Measurements from ENCODE around the gene TUBE1.
A peak's percentile ranks its signal among the peaks of the same experiment; 100 is the strongest.
"Not testable (repeated sequence)": the region's sequence is repeated elsewhere in the genome, so short reads cannot be mapped to it uniquely, and the experiment has no call there.

The TUBE1 gene

DNA sequence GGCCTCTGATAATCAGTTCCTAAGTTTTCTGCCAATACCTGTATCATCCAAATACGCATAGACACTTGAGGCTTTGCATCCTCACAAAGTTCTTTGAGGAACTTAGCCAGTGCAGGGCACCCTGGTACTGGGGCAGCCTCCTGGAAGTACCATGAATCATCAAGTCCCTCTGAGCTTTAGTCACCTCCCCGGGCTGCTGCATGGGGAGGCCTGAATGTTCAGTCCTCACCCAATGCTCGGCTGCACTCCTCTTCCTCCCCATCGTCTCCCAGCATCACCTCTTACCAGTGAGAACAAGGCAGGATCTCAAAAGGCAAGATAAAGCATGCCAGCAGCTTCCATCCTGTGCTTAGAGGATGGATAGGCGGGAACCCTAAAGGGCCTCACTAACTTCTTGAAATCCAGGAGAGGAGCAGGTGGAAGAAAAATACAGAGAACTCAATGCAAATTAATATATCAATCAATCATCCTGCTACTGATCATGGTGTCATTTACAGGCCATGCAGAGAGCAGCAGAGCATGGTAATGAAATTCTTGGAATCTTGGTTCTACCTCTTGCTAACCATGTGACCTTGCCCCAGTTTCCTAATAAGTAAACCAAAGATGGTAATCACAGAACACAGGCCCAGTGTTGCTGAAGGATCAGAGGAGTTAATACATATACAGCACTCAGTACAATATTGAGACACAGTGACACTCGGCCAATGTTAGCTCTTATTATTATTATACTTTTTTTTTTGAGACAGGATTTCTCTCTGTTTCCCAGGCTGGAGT lies 38.1 kb downstream of the TUBE1 start:
- no peaks in the 10 kb centered on the region for H3K36me3 ChIP-seq (ENCODE audit: control insufficient read depth in 2 of 2, insufficient read depth in 2 of 2, low read length in 2 of 2)
- no peak overlapping the region for H3K27ac ChIP-seq (ENCODE audit: low read depth in 2 of 2, low read length in 2 of 2)
- no peak overlapping the region for H3K4me3 ChIP-seq (ENCODE audit: low read length in 2 of 2)
- no peak overlapping the region for H3K9ac ChIP-seq (ENCODE audit: low read depth in 1 of 2, low read length in 2 of 2)
- peaks cover 0 to 2% of the 10 kb centered on the region in 2 donors for H3K4me1 ChIP-seq (ENCODE audit: control insufficient read depth in 2 of 2, insufficient read depth in 2 of 2, low read length in 2 of 2)
- H3K9me3 ChIP-seq (ENCODE audit: control insufficient read depth in 2 of 2, low read length in 2 of 2) = no peaks in the 10 kb centered on the region
- no peaks in the 10 kb centered on the region for H3K27me3 ChIP-seq (ENCODE audit: control insufficient read depth in 2 of 2, insufficient read depth in 2 of 2, low read length in 2 of 2)

DNA sequence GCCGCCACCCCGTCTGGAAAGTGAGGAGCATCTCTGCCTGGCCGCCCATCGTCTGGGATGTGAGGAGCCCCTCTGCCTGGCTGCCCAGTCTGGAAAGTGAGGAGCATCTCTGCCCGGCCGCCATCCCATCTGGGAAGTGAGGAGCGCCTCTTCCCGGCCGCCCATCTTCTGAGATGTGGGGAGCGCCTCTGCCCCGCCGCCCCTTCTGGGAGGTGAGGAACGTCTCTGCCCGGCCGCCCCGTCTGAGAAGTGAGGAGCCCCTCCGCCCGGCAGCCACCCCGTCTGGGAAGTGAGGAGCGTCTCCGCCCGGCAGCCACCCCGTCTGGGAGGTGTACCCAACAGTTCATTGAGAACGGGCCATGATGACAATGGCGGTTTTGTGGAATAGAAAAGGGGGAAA lies 39.8 kb downstream of the TUBE1 start:
- H3K9ac ChIP-seq (ENCODE audit: low read depth in 1 of 2, low read length in 2 of 2); H3K4me1 ChIP-seq (ENCODE audit: control insufficient read depth in 2 of 2, insufficient read depth in 2 of 2, low read length in 2 of 2): not testable (repeated sequence)

DNA sequence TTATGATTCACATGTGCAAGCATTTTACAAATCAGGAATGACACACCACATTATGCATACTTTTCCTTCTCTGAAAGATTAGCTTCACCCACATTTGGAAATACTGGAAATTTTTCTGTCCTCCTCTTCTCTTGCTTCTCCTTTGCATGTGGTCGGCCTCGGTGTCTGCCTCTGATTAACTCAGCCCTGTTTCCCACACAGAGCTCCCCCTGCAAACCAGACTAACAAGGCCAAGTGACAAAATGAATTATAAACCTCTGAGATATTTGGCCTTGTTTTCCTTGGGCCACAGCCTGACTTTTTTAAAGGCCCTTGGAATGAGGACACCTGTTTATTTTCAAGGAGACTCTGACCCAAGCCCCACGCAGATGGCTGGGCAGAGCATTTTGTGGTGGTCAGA lies 42.4 kb downstream of the TUBE1 start:
- Histone ChIP-seq H3K9me3 (ENCODE audit: control insufficient read depth in 2 of 2, low read length in 2 of 2) (no peaks in the 10 kb centered on the region), H3K4me1 (ENCODE audit: control insufficient read depth in 2 of 2, insufficient read depth in 2 of 2, low read length in 2 of 2) (peaks cover 0 to 2% of the 10 kb centered on the region in 2 donors), H3K4me3 (ENCODE audit: low read length in 2 of 2) (no peak overlapping the region), H3K9ac (ENCODE audit: low read depth in 1 of 2, low read length in 2 of 2) (no peak overlapping the region), H3K27me3 (ENCODE audit: control insufficient read depth in 2 of 2, insufficient read depth in 2 of 2, low read length in 2 of 2) (no peaks in the 10 kb centered on the region), H3K36me3 (ENCODE audit: control insufficient read depth in 2 of 2, insufficient read depth in 2 of 2, low read length in 2 of 2) (no peaks in the 10 kb centered on the region), H3K27ac (ENCODE audit: low read depth in 2 of 2, low read length in 2 of 2) (no peak overlapping the region)

More for the DNA sequence above, 39.8 kb downstream of the TUBE1 start:
- H3K27ac ChIP-seq (ENCODE audit: low read depth in 2 of 2, low read length in 2 of 2); H3K36me3 ChIP-seq (ENCODE audit: control insufficient read depth in 2 of 2, insufficient read depth in 2 of 2, low read length in 2 of 2); H3K27me3 ChIP-seq (ENCODE audit: control insufficient read depth in 2 of 2, insufficient read depth in 2 of 2, low read length in 2 of 2); H3K4me3 ChIP-seq (ENCODE audit: low read length in 2 of 2); H3K9me3 ChIP-seq (ENCODE audit: control insufficient read depth in 2 of 2, low read length in 2 of 2): not testable (repeated sequence)

DNA sequence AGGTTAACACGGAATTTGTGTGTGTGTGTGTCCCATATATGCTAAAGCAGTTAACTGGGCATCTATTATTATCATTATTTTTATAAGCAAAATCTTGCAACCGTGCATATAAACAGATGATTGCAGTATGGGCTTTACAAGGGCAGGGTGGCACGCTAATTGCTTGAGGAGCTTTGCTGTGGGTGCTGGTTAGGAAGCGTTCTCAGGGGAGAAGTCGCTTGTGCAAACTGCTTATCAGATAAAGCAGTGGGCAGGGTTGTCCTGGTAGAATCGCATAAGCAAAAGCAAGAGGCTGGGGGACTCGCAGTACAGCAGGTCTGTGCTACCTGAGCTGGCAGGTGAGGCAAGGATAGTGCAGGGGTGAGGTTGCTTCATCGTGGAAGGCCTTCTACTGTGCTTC lies 43.1 kb downstream of the TUBE1 start:
- Histone ChIP-seq H3K9me3 (ENCODE audit: control insufficient read depth in 2 of 2, low read length in 2 of 2) (no peaks in the 10 kb centered on the region), H3K4me3 (ENCODE audit: low read length in 2 of 2) (no peak overlapping the region), H3K27me3 (ENCODE audit: control insufficient read depth in 2 of 2, insufficient read depth in 2 of 2, low read length in 2 of 2) (no peaks in the 10 kb centered on the region)

DNA sequence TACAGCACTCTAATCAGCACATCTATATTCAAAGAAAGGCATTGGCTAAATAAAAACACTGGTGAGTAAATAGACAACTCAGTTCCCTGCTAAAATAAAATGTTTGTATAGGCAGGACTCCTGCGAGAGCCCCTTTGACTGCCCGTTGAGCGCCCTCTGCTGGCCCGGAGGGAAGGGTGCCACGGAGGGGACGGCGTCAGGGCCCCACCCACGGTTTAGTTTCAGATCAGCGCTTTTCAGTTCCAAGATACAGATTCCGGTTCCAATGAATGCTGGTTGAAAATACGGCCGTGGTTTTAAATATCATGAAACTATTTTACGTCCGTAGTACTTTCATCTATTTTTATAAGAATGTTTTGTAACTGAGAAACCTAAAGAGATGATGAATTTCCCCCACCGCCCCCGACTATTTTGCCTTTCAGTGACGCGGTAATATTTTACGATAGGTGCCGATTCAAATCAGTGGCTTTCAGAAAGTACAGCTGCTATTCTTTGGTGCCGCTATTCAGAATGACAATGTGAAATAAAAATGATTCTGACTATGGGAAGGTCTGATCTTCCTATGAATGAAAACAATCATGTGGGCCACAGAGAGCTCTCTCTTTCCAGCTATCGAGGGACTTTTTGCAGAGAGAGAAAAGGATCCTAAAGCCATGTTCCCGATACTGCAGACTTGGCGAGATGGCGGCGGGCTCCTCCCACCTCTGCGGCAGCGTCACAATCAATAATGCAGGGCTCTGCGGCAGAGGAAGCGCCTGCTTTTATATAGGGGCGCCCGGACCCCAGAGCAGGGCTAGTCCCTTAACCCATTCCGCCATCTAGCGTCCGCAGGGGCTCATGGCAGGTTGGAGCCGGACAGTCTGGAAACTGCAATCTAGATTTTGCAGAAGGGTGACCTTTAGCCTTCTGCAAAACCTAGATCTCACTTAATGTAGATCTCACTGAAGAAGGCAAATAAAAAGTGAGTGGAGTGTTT lies 44.0 kb downstream of the TUBE1 start:
- Histone ChIP-seq H3K27me3 (ENCODE audit: control insufficient read depth in 2 of 2, insufficient read depth in 2 of 2, low read length in 2 of 2) (no peaks in the 10 kb centered on the region), H3K27ac (ENCODE audit: low read depth in 2 of 2, low read length in 2 of 2) (peak overlapping the region; percentile 78 to 83), H3K9me3 (ENCODE audit: control insufficient read depth in 2 of 2, low read length in 2 of 2) (no peaks in the 10 kb centered on the region), H3K36me3 (ENCODE audit: control insufficient read depth in 2 of 2, insufficient read depth in 2 of 2, low read length in 2 of 2) (no peaks in the 10 kb centered on the region), H3K4me3 (ENCODE audit: low read length in 2 of 2) (peak overlapping the region; percentile 80 to 85), H3K9ac (ENCODE audit: low read depth in 1 of 2, low read length in 2 of 2) (peak overlapping the region; percentile 61 to 66), H3K4me1 (ENCODE audit: control insufficient read depth in 2 of 2, insufficient read depth in 2 of 2, low read length in 2 of 2) (peaks cover 1 to 2% of the 10 kb centered on the region in 2 donors)

More for the DNA sequence above, 43.1 kb downstream of the TUBE1 start:
- no peak overlapping the region for H3K9ac ChIP-seq (ENCODE audit: low read depth in 1 of 2, low read length in 2 of 2)
- H3K27ac ChIP-seq (ENCODE audit: low read depth in 2 of 2, low read length in 2 of 2) = no peak overlapping the region
- H3K4me1 ChIP-seq (ENCODE audit: control insufficient read depth in 2 of 2, insufficient read depth in 2 of 2, low read length in 2 of 2) = peaks cover 0 to 2% of the 10 kb centered on the region in 2 donors
- no peaks in the 10 kb centered on the region for H3K36me3 ChIP-seq (ENCODE audit: control insufficient read depth in 2 of 2, insufficient read depth in 2 of 2, low read length in 2 of 2)

DNA sequence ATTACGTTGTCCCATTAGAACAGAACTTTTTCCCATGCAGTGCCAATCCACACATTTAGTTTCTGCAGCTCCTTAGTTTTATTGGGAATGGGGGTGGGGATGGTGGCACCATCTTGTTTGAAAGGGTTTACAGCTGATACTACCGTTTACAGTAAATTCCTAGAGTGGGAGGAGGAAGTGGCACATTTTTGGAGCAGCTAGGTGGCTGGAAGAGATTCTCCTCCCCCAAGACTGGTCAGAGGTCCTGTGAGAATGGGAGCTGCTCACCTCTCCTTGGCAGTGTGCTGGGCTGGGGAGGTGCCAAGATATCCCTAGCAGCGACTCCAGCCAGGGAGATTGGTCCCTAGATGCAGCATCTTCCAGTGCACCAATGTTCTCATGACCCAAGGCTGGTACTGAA lies 45.7 kb downstream of the TUBE1 start:
- Histone ChIP-seq H3K4me3 (ENCODE audit: low read length in 2 of 2) (no peak overlapping the region), H3K27ac (ENCODE audit: low read depth in 2 of 2, low read length in 2 of 2) (no peak overlapping the region), H3K27me3 (ENCODE audit: control insufficient read depth in 2 of 2, insufficient read depth in 2 of 2, low read length in 2 of 2) (no peaks in the 10 kb centered on the region), H3K9me3 (ENCODE audit: control insufficient read depth in 2 of 2, low read length in 2 of 2) (no peaks in the 10 kb centered on the region), H3K4me1 (ENCODE audit: control insufficient read depth in 2 of 2, insufficient read depth in 2 of 2, low read length in 2 of 2) (peaks cover 2 to 4% of the 10 kb centered on the region in 2 donors), H3K36me3 (ENCODE audit: control insufficient read depth in 2 of 2, insufficient read depth in 2 of 2, low read length in 2 of 2) (no peaks in the 10 kb centered on the region), H3K9ac (ENCODE audit: low read depth in 1 of 2, low read length in 2 of 2) (no peak overlapping the region)

DNA sequence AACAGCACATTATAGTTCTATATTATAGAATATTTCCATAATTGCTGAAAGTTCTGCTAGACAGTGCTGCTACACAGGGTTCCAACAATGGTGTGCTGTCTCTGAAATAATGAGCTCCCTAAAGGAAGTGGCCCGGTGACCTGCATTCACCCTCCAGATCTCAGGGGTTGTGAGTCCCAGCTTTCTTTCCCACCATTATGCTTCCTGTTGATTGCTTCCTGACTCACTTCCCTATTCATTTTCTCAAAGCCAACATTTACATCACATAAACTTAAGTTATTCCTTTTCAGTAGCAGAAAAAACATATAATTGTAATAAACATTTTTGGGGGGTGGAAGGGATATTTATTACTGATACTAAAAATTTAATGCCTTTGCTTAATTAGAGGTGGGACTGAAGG lies 46.3 kb downstream of the TUBE1 start:
- Histone ChIP-seq H3K27ac (ENCODE audit: low read depth in 2 of 2, low read length in 2 of 2) (no peak overlapping the region), H3K9me3 (ENCODE audit: control insufficient read depth in 2 of 2, low read length in 2 of 2) (no peaks in the 10 kb centered on the region), H3K36me3 (ENCODE audit: control insufficient read depth in 2 of 2, insufficient read depth in 2 of 2, low read length in 2 of 2) (no peaks in the 10 kb centered on the region), H3K9ac (ENCODE audit: low read depth in 1 of 2, low read length in 2 of 2) (no peak overlapping the region), H3K4me3 (ENCODE audit: low read length in 2 of 2) (no peak overlapping the region), H3K27me3 (ENCODE audit: control insufficient read depth in 2 of 2, insufficient read depth in 2 of 2, low read length in 2 of 2) (no peaks in the 10 kb centered on the region), H3K4me1 (ENCODE audit: control insufficient read depth in 2 of 2, insufficient read depth in 2 of 2, low read length in 2 of 2) (peaks cover 2 to 4% of the 10 kb centered on the region in 2 donors)

DNA sequence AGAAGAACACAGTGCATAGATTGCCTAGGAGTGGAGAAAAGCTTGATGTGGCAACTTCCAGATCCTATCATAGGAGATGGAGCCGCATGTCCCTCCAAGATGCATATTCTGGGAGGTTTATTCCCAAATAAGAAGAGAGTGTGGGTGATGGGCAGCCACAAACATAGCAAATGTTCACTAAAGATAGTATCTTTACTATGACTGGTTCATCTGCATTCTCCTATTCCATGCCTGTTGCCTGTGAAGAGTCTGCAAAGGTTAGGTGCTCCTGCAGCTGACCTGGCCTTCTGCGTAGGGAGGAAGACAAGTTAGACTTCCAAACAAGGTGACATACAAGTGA lies 47.9 kb downstream of the TUBE1 start:
- Histone ChIP-seq H3K27ac (ENCODE audit: low read depth in 2 of 2, low read length in 2 of 2) (no peak overlapping the region), H3K27me3 (ENCODE audit: control insufficient read depth in 2 of 2, insufficient read depth in 2 of 2, low read length in 2 of 2) (no peaks in the 10 kb centered on the region), H3K9me3 (ENCODE audit: control insufficient read depth in 2 of 2, low read length in 2 of 2) (no peaks in the 10 kb centered on the region), H3K9ac (ENCODE audit: low read depth in 1 of 2, low read length in 2 of 2) (no peak overlapping the region), H3K4me1 (ENCODE audit: control insufficient read depth in 2 of 2, insufficient read depth in 2 of 2, low read length in 2 of 2) (peaks cover under 1 to 4% of the 10 kb centered on the region in 2 donors), H3K4me3 (ENCODE audit: low read length in 2 of 2) (no peak overlapping the region), H3K36me3 (ENCODE audit: control insufficient read depth in 2 of 2, insufficient read depth in 2 of 2, low read length in 2 of 2) (no peaks in the 10 kb centered on the region)

DNA sequence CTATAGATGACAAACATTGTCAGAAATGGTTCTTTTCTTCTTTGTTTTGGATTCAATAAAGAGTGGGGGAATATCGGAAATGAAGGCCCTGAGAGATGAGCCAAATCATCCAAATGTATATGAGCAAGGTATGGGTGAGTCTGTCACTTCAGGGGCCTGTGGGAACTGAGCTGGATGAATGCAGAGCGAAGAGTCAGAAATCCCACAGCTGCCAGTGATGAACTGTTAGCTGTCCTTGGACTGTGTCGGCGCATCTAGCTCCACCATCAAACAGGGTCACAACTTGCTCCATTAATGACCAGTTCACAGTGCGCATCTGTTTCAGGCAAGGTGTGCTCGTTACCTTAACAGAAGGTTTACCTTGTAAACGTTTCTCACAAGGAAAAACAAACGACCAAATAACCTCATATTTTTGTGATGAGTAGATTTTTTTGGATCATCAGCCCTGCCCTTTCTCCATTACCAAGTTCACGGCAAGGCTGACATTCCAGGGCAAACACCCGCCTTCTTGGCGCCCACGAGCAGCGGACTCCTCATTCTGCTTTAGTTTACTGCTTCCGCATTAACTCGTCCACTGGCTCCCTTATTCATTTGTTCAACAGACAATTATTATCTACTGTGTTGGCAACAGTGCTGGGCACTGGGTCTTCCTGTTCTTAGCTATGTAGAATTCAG lies 48.4 kb downstream of the TUBE1 start:
- no peak overlapping the region for H3K27ac ChIP-seq (ENCODE audit: low read depth in 2 of 2, low read length in 2 of 2)
- peaks cover 0 to 4% of the 10 kb centered on the region in 2 donors for H3K4me1 ChIP-seq (ENCODE audit: control insufficient read depth in 2 of 2, insufficient read depth in 2 of 2, low read length in 2 of 2)
- H3K9ac ChIP-seq (ENCODE audit: low read depth in 1 of 2, low read length in 2 of 2) = no peak overlapping the region
- no peak overlapping the region for H3K4me3 ChIP-seq (ENCODE audit: low read length in 2 of 2)
- no peaks in the 10 kb centered on the region for H3K36me3 ChIP-seq (ENCODE audit: control insufficient read depth in 2 of 2, insufficient read depth in 2 of 2, low read length in 2 of 2)
- H3K27me3 ChIP-seq (ENCODE audit: control insufficient read depth in 2 of 2, insufficient read depth in 2 of 2, low read length in 2 of 2) = no peaks in the 10 kb centered on the region
- H3K9me3 ChIP-seq (ENCODE audit: control insufficient read depth in 2 of 2, low read length in 2 of 2) = no peaks in the 10 kb centered on the region

DNA sequence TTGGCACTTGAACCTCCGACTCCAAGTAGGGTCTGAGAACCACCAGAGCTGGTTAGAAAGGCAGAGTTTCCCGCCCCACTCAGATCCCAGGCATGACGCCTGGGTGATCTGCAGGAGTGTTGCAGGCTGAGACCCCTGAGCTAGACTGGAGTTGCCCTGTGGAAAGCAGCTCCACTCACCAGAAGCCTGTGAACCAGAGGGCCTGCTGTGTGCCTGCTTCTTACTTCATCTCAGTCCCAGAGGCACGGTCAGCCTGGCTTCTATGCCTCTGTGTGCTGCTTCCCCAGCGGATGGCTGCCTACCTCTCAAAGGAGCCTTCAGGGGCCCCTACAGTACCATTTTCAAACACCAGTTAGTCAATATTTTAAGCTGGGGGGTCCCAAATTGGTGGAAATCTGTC lies 49.0 kb downstream of the TUBE1 start:
- Histone ChIP-seq H3K27me3 (ENCODE audit: control insufficient read depth in 2 of 2, insufficient read depth in 2 of 2, low read length in 2 of 2) (no peaks in the 10 kb centered on the region), H3K9me3 (ENCODE audit: control insufficient read depth in 2 of 2, low read length in 2 of 2) (no peaks in the 10 kb centered on the region), H3K36me3 (ENCODE audit: control insufficient read depth in 2 of 2, insufficient read depth in 2 of 2, low read length in 2 of 2) (no peaks in the 10 kb centered on the region), H3K9ac (ENCODE audit: low read depth in 1 of 2, low read length in 2 of 2) (no peak overlapping the region), H3K4me3 (ENCODE audit: low read length in 2 of 2) (no peak overlapping the region), H3K4me1 (ENCODE audit: control insufficient read depth in 2 of 2, insufficient read depth in 2 of 2, low read length in 2 of 2) (peaks cover 0 to 4% of the 10 kb centered on the region in 2 donors), H3K27ac (ENCODE audit: low read depth in 2 of 2, low read length in 2 of 2) (peak overlapping the region in 1 of 2 donors; percentile 20)
